ENCODE data around the gene CIB4.

CIB4 gene

GRCh38 chr2:26650713-26651469, 9.7 kb upstream of the CIB4 start:
- TF ChIP-seq CREB5 (CRISPR knock-in tag; IDR thresholded peaks at IDR 0.05; ENCODE audit: low read depth) (no peak), BACH2 (CRISPR knock-in tag; IDR thresholded peaks at IDR 0.05; ENCODE audit: borderline replicate concordance) (no peak), PATZ1 (CRISPR knock-in tag; IDR thresholded peaks at IDR 0.05; ENCODE audit: borderline replicate concordance) (no peak), CSDC2 (CRISPR knock-in tag; IDR thresholded peaks at IDR 0.05) (no peak), ESRRG (CRISPR knock-in tag; IDR thresholded peaks at IDR 0.05) (no peak), ZFP3 (CRISPR knock-in tag; IDR thresholded peaks at IDR 0.05) (no peak), ZNF565 (CRISPR knock-in tag; conservative IDR thresholded peaks at IDR 0.05; ENCODE audit: low read depth) (no peak), ARNTL (CRISPR knock-in tag; IDR thresholded peaks at IDR 0.05; ENCODE audit: borderline replicate concordance, low read depth) (no peak), OSR1 (CRISPR knock-in tag; IDR thresholded peaks at IDR 0.05) (no peak)
- no peak for ATAC-seq

- TF ChIP-seq ARNTL (CRISPR knock-in tag; IDR thresholded peaks at IDR 0.05; ENCODE audit: borderline replicate concordance, low read depth), result no peak
- TF ChIP-seq GLIS3 (CRISPR knock-in tag; IDR thresholded peaks at IDR 0.05), result no peak
- no peak for TF ChIP-seq TCF4 (CRISPR knock-in tag; IDR thresholded peaks at IDR 0.05; ENCODE audit: borderline replicate concordance)
- TF ChIP-seq RARB (CRISPR knock-in tag; IDR thresholded peaks at IDR 0.05), result no peak
- TF ChIP-seq ISL1 (CRISPR knock-in tag; IDR thresholded peaks at IDR 0.05), result no peak
- no peak for TF ChIP-seq PATZ1 (CRISPR knock-in tag; IDR thresholded peaks at IDR 0.05; ENCODE audit: borderline replicate concordance)
- no peak for TF ChIP-seq ZNF8 (CRISPR knock-in tag; IDR thresholded peaks at IDR 0.05)
- TF ChIP-seq ZC3H10 (CRISPR knock-in tag; IDR thresholded peaks at IDR 0.05), result no peak
- TF ChIP-seq POU6F1 (CRISPR knock-in tag; IDR thresholded peaks at IDR 0.05; ENCODE audit: borderline replicate concordance, low read depth), result no peak
- no peak for TF ChIP-seq ZNF70 (CRISPR knock-in tag; IDR thresholded peaks at IDR 0.05)
- TF ChIP-seq TSHZ2 (CRISPR knock-in tag; IDR thresholded peaks at IDR 0.05), result no peak
- TF ChIP-seq ZFP30 (CRISPR knock-in tag; IDR thresholded peaks at IDR 0.05), result no peak
- no peak for TF ChIP-seq CREB5 (CRISPR knock-in tag; IDR thresholded peaks at IDR 0.05; ENCODE audit: low read depth)
- no peak for TF ChIP-seq BACH2 (CRISPR knock-in tag; IDR thresholded peaks at IDR 0.05; ENCODE audit: borderline replicate concordance)
- no peak for ATAC-seq
Observed at GRCh38 chr2:26649992-26650712, 9.0 kb upstream of the CIB4 start.

All from SK-N-SH treated with all-trans-retinoic acid at 6 μM for 48 hours (cell line).